HG02840 (cell line): Measurements from ENCODE around the gene SLC12A5.
"Not testable (repeated sequence)": the region's sequence is repeated elsewhere in the genome, so short reads cannot be mapped to it uniquely, and the experiment has no call there.

Experiments used
- ATAC-seq: cut with Tn5 transposase; IDR thresholded peaks from one replicate; pipeline ENCODE4 v1.9.1; 2021; ENCODE audit warnings: mild to moderate bottlenecking, moderate library complexity, moderate number of reproducible peaks; ENCODE audit not compliant: unreplicated experiment, low FRiP score

Gene SLC12A5

DNA sequence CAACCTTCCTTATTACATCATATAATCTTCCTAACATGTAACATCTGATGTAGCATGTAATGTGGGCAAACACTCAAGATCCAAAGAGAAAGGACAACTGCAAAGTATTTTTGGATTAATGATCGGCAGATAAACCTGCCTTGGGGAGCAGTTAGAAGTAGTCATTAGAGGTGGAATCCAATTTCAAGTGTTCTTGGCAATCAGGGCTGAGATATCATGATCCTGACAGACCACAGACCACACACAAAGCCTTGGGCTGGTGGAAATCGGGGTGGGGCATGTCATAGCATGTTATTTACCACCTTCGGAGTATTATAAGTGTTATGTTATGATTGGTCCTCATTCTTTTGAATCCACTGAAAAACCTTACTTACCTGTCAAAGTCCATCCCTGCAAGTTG, 44.4 kb downstream of the SLC12A5 start:
- no peak for ATAC-seq

DNA sequence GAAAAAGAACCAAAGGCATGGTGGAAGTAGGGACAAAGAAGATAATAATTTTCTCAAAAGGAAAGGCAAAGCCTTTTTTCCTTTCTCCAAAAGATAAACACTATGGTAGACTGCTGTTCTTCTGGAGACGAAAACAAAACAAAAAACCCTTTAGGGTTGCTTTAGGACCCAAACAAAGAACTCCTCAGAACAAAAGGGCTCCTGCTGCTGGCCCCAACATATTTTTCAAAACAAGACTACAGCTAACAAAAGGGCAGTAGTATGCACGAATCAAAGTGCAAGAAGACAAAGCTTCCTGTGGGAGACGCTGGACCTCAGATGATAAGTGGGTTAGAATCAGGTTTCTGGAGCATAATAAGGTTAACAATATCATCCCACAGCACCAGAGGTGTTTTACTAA, 45.0 kb downstream of the SLC12A5 start:
- no peak for ATAC-seq

DNA sequence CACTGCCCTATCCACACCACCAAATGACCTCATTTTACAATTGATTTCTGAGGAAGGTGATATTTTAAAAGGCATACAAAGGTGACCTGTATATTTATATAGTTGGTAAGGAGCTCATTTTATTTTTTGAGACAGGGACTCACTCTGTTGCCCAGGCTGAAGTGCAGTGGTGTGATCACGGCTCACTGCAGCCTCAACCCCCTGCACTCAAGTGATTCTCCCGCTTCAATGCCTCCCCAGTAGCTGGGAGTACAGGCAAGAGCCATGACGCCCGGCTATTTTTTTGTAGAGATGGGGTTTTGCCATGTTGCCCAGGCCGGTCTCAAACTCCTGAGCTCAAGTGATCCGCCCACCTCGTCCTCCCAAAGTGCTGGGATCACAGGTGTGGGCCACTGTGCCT, 47.8 kb downstream of the SLC12A5 start:
- no peak for ATAC-seq

DNA sequence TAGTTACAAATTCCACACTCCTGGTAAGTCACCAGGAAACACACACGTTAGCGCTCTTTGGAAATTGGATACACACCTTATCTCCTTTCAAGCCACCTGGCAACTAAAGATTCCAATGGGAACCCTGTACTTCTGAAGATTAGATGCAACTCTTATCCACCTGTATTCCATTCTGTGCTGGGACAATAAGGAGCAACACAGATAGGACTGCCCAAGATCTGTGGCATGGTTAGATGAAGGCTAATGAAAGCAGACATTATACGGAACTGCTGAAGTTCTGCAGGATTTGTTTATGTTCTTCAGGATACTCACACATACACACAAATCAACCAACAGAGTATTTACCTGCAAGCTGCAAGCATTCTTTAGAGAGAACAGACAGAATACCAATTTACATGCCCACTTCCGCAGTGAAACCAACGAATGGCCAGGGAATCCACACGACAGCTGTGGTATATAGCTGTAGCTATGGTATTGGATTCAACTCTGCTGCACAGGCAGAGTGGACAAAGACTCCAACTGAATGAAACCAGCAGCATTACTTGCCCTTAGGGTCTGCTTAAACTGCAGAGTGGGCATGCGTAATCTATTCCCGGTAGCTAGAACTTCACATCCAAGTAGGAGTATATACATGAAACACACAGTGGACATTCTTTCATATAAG, 48.8 kb downstream of the SLC12A5 start:
- ATAC-seq = no peak

DNA sequence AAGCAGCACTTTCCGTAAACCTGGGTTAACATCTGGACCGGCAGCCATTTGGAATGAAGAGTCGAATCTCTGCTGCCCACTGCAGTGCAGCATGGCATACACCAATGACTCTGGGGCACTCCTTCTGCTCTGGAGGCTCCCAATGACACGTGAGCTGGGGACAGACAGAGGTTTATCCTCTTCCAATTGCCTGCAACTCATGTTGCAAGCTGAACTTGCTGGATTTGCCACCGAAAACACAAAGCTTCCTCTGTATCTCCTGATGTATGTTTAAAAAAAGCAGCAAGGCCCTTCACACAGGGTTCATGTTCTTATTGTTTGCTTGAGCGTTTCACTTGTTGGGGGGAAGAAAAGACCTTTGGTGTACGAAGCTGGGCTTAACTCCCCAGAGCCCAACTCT, 49.9 kb downstream of the SLC12A5 start:
- no peak for ATAC-seq

DNA sequence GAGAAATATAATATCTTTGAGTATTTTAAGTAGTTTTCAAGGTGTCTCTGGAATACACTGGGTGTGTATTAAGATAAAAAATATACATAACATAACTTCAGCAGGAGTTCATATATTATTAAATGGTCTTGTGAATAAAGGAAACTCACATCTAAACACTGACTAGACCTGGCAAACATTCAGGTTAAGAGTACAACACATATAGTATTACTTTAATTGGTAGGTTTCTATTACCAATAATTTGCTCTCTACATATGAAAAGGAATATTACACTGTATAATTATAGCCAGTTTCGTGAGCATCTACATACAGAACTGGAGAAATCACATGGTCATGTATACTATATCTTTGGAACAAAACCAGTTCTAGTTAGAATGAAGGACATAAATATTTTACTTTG, 52.1 kb downstream of the SLC12A5 start:
- ATAC-seq = no peak

DNA sequence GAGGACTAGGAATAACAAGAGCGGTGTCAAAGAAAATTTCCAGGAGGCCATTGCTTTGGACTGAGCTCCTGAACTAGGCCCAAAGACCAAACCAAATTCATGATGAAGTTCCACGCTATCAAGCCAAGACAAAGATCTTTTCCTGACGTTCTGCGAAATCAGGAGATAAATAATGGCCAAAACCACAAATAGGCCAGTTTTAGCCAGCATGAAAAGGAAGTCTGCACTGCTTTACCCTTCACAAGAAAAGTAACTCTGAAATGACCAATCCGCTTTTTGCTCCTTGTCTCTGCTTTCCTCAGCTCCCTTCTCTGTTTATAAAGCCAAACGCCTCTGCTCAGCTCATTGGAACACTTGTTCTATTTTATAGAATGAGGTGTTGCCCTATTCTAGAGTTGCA, 54.1 kb downstream of the SLC12A5 start:
- no peak for ATAC-seq

DNA sequence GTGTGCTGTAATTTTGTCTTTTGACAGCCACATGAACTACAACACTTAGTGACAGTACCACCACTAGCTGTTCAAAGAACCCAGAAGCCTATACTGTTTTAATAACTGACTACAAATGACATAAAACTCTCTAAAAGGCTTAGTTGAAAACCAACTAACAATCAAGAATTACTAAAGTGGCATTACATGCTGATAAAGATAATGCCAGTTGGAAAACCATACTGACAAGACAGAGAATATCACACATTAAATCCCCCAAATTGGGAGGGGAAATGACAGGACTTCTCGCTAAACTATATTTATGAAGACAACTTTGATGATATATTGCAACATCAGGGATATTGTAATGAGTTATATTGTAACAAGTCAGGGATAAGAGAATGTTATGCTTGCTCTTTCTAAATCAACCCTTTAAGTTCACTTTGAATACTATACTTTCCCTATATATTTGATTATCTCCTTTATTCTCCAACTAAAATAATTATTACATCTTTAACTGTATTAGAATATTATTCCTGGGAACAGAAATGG, 54.6 kb downstream of the SLC12A5 start:
- no peak for ATAC-seq

DNA sequence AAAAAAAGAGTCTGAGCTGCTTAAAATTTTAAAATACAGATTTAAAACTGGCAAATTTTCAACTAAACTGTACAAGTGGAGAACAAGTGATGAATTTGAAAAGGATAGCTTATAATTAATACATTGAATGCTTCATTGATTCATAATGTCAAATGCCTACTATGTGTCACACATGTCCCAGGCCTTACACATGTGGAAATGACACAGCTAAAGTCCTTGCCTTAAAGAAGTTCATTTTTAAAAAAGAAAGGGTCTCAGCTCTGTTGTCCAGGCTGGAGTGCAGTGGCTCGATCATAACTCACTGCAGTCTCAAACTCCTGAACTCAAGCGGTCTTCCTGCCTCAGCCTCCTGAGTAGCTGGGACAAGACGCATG, 55.8 kb downstream of the SLC12A5 start:
- ATAC-seq = no peak

DNA sequence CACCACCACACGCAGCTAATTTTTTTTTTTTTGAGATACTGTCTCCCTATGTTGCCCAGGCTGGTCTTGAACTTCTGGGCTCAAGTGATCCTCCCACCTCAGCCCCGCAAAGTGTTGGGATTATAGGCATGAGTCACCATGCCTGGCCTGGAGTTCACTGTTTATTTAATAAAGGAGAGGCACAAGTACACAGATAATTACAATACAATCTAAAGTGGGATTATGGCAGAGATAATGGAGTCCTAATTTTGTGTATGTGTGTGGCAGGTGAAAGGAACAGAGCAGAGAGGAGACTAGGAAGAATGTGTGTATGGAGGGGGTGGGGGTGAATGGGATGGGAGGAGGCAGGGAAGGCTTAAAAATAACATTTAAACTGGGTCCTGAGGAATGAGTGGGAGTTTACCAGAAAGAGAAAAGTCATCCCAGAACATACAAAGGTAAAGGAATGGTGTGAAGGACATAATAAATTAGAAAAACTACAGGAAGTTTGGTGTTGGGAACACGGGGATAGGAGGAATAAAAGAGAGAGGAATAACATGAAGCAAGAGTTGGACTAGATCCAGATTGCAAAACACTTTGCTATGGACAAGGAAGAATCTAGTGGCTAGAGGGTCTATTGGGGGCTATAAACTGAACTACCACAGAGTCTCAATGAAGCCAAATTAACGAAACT, 56.3 kb downstream of the SLC12A5 start:
- ATAC-seq = no peak

DNA sequence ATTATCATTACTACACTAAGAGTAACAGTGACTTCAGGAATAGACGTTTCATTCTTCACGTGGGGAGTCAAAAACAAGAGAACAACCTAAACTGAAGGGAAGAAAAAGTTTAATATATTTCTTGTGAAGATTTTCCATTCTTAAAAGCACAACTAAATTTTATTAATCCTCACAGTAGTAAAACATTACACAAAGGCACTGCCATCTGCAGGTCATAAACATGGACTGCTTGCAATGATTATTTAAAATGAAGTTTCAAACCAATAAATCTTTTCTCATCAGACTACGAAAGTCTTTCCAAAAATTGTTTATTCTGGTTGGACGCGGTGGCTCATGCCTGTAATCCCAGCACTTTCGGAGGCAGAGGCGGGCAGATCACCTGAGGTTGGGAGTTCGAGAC, 58.1 kb downstream of the SLC12A5 start:
- ATAC-seq = no peak

DNA sequence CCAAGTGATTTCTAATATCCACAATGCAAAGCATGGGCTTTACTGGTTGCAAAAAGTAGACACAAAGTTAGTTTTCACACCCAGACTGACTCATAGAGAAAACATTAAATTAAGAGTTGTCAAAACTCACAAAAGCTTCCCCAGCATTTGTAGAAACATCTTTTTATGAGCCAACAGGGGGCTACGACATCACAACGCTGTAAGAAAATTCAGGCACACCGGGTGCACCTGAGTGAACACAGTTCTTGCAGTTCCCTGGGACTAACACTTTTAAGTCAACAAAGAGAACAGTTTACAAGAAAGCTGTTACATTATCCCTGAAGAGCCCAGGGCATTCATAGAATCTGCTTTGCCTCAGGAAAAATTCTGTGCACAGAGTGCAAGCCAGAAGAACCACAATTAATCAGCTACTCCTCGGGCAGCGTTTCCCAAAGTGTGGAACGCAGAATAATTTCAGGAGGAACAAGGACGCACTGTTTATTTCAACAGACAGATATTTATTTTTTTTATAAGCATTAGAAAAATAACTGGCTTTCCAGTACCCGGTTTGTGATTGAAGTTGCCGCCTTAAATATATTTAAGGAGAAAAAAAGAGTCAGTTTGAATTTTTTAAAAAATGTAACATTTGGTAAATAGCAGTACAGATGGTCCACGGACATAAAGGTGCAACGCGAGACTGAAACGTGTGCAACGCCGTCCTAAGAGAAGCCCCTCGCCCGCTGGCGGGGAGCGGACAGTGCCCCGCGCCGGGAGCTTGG, 59.6 kb downstream of the SLC12A5 start:
- no peak for ATAC-seq

DNA sequence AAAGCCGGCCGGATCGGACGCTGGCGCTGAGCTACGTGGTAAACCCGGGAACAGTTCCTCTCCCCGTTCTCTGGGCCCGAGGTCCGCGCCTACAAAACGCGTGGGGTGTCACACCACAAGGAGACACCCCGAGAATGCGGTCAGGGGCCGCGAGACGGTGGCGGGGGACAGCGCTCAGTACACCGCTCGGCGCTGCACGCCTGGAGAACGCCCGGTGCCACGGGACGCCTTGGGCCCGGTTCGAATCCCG, 60.1 kb downstream of the SLC12A5 start:
- peak; percentile 18 for ATAC-seq

DNA sequence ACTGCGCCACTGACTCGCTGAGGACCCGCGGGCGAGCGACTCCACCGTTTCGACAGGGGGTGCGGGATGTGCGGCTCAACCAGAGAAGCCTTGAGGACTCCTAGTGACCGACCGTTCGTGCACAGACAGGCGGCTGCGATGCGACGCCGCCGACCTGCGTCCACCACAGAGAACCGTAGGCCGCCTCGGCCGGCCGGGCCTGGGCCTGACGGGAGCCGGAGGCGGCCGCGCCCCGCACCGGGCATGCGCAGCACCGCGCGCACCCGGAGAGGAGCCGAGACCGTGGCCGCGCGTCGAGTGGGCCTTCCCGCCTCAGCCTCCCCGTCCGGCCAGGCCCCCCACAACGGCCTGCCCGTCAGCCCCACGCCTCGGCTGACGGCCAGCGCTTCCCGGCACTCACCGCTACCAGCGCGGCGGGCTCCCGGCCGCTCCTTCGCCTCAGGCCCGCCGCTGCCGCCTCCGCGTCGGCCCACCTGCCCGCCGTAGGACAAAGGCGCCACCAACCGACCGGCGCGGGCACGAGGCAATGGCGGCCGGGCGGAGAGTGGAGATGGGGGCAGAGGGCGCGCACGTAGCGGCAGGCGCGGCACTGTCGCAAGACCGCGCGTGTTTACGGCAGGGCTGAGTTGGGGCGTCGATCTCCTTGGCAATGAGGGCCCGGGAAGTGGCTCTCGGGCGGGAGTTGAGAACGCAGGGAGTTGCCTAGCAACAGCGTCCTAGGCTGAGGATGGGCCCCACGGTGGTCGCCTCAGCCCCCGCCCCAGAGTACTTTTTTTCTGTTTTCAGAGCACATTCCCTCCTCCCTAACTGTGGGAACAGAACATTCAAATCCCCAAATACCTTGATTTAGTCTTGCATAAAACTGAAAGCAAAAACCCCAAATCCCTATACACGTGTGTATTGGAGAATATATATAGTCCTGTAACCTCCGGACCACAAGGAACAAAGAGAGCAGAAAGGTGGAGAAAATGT, 60.7 kb downstream of the SLC12A5 start, which contains the start of gene NCOA5:
TSS of gene NCOA5 (minus strand) at position 546 of the 972 bp plus-strand sequence. CDS start 10,538 bp downstream, outside the sequence.
- ATAC-seq = peak; percentile 79

DNA sequence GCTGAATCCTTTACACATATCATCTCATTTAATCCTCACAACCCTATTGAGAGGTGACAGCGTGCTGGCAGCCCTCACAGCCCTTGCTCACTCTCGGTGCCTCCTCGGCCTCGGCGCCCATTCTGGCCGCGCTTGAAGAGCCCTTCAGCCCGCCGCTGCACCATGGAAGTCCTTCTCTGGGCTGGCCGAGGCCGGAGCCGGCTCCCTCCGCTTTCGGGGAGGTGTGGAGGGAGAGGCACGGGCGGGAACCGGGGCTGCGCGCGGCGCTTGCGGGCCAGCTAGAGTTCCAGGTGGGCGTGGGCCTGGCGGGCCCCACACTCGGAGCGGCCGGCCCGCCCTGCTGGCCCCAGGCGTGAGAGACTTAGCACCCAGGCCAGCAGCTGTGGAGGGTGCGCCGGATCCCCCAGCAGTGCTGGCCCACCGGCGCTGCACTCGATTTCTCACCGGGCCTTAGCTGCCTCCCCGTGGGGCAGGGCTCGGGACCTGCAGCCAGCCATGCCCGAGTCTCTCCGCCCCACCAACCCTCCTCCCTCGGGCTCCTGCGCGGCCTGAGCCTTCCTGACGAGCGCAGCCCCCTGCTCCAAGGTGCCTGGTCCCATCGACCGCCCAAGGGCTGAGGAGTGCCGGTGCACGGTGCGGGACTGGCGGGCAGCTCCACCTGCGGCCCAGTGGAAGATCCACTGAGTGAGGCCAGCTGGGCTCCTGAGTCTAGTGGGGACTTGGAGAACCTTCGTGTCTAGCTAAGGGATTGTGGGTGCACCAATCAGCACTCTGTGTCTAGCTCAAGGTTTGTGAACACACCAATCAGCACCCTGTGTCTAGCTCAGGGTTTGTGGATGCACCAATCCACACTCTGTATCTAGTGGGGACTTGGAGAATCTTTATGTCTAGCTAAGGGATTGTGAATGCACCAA, 62.9 kb downstream of the SLC12A5 start:
- not testable (repeated sequence) for ATAC-seq

DNA sequence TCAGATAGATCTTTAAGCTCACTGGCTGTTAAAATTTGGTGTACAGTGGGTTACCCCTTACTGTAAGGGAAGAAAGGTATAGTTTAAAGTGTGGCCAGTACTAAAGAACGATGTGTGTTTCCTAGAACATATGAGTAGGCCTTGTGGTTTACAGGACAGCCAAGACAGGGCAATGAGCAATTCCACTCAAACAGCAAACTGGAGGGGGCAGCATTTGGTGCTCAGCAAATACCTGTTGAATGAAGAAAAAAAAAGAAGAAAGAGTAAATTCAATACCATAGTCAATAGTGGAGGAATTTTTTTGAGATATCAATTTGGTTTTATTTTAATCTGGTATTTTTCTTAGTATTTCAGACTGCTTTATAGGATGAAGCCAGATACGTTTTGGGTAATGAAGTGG, 64.5 kb downstream of the SLC12A5 start:
- no peak for ATAC-seq

DNA sequence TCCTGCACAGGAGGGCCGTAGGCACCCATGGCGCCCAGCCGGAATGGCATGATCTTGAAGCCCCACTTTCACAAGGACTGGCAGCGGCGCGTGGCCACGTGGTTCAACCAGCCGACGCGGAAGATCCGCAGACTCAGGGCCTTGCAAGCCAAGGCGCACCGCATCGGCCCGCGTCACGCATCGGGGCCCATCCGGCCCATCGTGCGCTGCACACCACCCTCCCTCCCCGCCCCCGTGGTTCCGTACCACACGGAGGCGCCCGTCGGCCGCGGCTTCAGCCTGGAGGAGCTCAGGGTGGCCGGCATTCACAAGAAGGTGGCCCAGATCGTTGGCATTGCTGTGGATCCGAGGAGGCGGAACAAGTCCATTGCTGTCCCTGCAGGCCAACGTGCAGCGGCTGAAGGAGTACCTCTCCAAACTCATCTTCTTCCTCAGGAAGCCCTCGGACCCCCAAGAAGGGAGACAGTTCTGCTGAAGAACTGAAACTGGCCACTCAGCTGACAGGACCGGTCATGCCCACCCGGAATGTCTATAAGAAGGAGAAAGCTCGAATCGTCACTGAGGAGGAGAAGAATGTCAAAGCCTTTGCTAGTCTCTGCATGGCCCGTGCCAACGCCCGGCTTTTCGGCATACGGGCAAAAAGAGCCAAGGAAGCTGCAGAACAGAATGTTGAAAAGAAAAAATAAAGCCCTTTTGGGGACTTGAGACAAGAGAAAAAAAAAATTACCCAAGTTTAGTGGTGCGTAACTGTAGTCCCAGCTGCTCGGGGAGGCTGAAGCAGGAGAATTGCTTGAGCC, 70.7 kb downstream of the SLC12A5 start:
- ATAC-seq = no peak

DNA sequence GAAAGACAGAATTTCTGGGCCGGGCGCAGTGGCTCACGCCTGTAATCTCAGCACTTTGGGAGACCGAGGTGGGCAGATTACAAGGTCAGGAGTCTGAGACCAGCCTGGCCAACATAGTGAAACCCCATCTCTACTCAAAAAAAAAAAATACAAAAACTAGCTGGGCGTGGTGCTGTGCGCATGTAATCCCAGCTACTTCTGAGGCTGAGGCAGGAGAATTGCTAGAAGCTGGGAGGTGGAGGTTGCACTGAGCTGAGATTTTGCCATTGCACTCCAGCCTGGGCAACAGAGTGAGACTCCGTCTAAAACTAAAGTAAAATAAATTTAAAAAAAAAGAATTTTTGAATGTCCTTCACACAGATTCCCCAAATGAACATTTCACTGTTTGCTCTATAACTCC, 71.4 kb downstream of the SLC12A5 start:
- ATAC-seq = not testable (repeated sequence)

DNA sequence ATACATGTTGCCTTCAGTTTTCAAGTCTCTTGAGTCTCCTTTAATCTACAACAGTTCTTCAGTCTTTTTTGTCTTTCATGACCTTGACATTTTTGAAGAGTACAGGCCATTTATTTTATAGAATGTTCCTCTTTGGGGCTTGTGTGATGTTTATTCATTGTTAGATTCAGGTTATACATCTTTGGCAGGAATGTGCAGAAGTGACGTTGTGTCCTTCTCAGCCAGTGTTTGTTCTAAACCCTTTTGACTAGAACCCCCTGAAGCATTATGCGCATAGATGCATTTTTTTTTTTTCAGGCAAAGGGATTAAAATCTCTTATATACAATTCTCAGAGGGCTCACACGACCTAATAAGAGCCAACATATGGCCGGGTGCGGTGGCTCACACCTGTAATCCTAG, 72.0 kb downstream of the SLC12A5 start:
- ATAC-seq = no peak
